Mucosa of descending colon (tissue), 3 donors: Measurements from ENCODE around the gene PXK. TPM values are rescaled to one million over a fixed set of nuclear protein-coding genes. Genes with fewer than 3 reads are reported as not detected.

Experiments used
- ATAC-seq: fragments of 200-7000 bp; cut with Tn5 transposase; one replicate; pipeline ENCODE4 v1.9.1; 2020; ENCODE audit warnings: mild to moderate bottlenecking, moderate library complexity
- DNase-seq, 3 donors: peaks; one replicate each; pipeline ENCODE4 v3.0.0-alpha.2; 2020
- H3K36me3 ChIP-seq: fragments of 200-600 bp; one replicate; pipeline ENCODE4 v1.8.0; 2021; ENCODE audit warnings: low read depth, mild to moderate bottlenecking
- H3K4me1 ChIP-seq: fragments of 200-600 bp; one replicate; pipeline ENCODE4 v1.8.0; 2021; ENCODE audit warnings: low read depth, mild to moderate bottlenecking
- H3K4me3 ChIP-seq: fragments of 200-600 bp; one replicate; pipeline ENCODE4 v1.8.0; 2021; ENCODE audit warnings: mild to moderate bottlenecking
- H3K9me3 ChIP-seq: fragments of 200-600 bp; one replicate; pipeline ENCODE4 v1.8.0; 2021; ENCODE audit warnings: mild to moderate bottlenecking
- CTCF ChIP-seq: fragments of 200-600 bp; IDR thresholded peaks from one replicate; pipeline ENCODE4 v1.8.0; 2022; ENCODE audit warnings: antibody characterized with exemption, mild to moderate bottlenecking
- intact Hi-C, 2 donors: fragments of 100-400 bp; cut with DNase I in 1 of 2; cut with micrococcal nuclease in 1 of 2; formaldehyde crosslinking; loops; one replicate each; pipeline versions ENCODE4 v1.11.0 to v1.11.1; 2022; cut with DNase I, micrococcal nuclease
- total RNA-seq, 3 donors: library from RNA; stranded (reverse); fragmentation: NEBNext Ultra II Directional in 2 of 3; extraction: Animal tissue kit (Norgen Biotek cat#: 25700) in 2 of 3; gene quantifications; one replicate each; pipeline versions ENCODE4 v1.2.1 to v1.2.4, GENCODE V29; 2021 to 2023
- donor health status: DM: no; HTN: no; CAD: no; lungs with moderate emphysema.
- donor health status: DM: no; HTN: no; CAD: no.
- donor health status: DM: no; HTN: yes; CAD: no.

The PXK gene
- total RNA-seq, 3 donors from 2014 or later, result 14.5 to 33.4 (median 19.5) TPM

- TF ChIP-seq CTCF, result no peak
- intact Hi-C loops, result no loop called here
- no peaks in the 10 kb centered on the region for H3K4me1 ChIP-seq
- no peak overlapping the region for H3K4me3 ChIP-seq
- no peaks in the 10 kb centered on the region for H3K9me3 ChIP-seq
- DNase-seq, result no peak
- no peaks in the 10 kb centered on the region for H3K36me3 ChIP-seq
- no peak for ATAC-seq
These were observed 36.3 kb downstream of the PXK start for GRCh38 chr3:58369038-58369437.

DNA sequence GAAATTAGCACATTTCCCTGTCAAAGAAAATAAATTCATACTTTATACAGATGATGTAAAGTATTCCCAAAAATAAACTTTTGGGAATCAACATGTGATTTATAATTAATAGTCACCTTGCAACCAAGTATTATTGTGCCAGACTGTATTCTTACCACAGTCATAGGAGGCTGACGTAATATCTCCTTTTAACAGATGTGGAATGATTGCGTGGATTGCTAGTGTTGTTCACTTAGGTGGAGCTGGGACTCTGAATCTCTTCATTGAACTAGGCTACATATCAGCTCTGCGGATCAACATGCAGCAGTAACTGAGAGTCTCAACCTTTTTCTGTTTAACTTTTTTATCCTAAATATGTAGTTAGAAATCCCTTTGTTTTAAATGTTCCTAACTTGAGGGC lies 37.2 kb downstream of the PXK start:
- Histone ChIP-seq H3K36me3 (no peaks in the 10 kb centered on the region), H3K4me1 (no peaks in the 10 kb centered on the region), H3K9me3 (no peaks in the 10 kb centered on the region), H3K4me3 (no peak overlapping the region)
- DNase-seq (no peak), ATAC-seq (no peak)
- no peak for TF ChIP-seq CTCF
- intact Hi-C loops, result no loop called here

DNA sequence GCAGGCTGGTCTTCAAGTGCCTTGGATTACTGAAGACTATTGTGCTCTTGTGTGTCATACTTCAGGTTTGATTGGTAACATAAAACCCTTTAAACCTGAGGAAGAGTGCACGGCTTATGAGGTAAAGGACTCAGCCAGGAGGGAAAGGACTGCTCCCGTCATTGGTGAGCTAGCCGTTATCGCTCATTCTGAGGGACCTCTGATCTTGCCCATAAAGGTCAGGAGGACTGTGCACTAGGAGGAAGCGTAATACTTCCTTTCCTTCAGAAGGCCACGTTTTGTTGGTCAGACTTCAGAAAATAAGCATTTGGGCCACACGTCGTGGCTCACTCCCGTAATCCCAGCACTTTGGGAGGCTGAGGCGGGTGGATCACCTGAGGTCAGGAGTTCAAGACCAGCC lies 37.7 kb downstream of the PXK start:
- Histone ChIP-seq H3K9me3 (no peaks in the 10 kb centered on the region), H3K36me3 (no peaks in the 10 kb centered on the region), H3K4me3 (no peak overlapping the region), H3K4me1 (no peaks in the 10 kb centered on the region)
- intact Hi-C loops, result no loop called here
- ATAC-seq (no peak), DNase-seq (no peak)
- no peak for TF ChIP-seq CTCF

DNA sequence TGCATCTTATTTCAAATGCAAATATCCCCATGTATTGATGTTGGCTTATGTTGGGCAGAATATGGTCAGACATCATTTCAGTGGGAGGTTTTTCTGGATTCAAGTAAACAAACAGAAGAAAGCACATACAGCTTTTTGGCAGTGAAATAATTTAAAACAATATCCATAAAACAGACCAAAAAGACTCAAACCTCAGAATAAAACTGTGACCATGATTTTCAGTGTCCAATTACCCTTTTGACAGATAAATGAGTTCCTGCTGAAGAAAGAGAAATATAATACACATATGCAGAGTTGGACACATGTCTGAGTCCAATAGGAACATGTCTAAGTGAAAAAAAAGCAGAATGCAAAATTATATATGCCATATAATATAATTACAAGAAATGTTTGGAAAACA lies 39.1 kb downstream of the PXK start:
- DNase-seq (no peak), ATAC-seq (no peak)
- H3K4me3 ChIP-seq, result no peak overlapping the region
- no peaks in the 10 kb centered on the region for H3K4me1 ChIP-seq
- no peaks in the 10 kb centered on the region for H3K36me3 ChIP-seq
- TF ChIP-seq CTCF, result no peak
- no peaks in the 10 kb centered on the region for H3K9me3 ChIP-seq
- intact Hi-C loops, result no loop called here

DNA sequence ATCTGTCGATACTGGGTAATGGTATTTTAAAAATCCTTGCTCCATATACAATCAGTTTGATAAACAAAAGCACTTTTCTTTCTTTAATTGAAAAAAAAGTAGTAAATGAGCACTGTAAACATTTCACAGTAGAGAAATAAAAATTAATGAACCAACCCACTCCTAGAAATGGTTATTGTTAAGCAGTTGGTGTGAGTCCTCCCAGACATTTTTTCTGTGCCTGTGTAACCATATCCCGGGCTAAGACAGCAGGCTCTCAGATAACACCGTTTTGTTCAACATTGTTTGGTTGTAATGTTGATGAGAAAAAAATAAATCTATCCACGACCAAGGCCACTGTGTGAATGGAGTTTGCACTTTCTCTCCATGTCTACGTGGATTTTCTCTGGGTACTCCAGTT lies 42.6 kb downstream of the PXK start:
- intact Hi-C loops, result no loop called here
- ATAC-seq (no peak), DNase-seq (no peak)
- Histone ChIP-seq H3K9me3 (no peaks in the 10 kb centered on the region), H3K36me3 (no peaks in the 10 kb centered on the region), H3K4me1 (no peaks in the 10 kb centered on the region), H3K4me3 (no peak overlapping the region)
- TF ChIP-seq CTCF, result no peak

- no peak for DNase-seq
- Histone ChIP-seq H3K36me3 (no peaks in the 10 kb centered on the region), H3K4me3 (no peak overlapping the region), H3K9me3 (no peaks in the 10 kb centered on the region), H3K4me1 (no peaks in the 10 kb centered on the region)
- intact Hi-C loops, result no loop called here
- no peak for ATAC-seq
- no peak for TF ChIP-seq CTCF
These were observed 44.5 kb downstream of the PXK start for GRCh38 chr3:58377168-58377567.
